B cell (primary cell): ENCODE results near the gene B3GNT7. TPM values are rescaled to one million over a fixed set of nuclear protein-coding genes. Genes with fewer than 3 reads are reported as not detected.
"Not testable (repeated sequence)": the region's sequence is repeated elsewhere in the genome, so short reads cannot be mapped to it uniquely, and the experiment has no call there.

Source experiments
- ATAC-seq: fragments of 200-7000 bp; cut with Tn5 transposase; one replicate; pipeline ENCODE4 v1.10.0; 2021; ENCODE audit warnings: low read depth, mild to moderate bottlenecking, moderate number of reproducible peaks, moderate library complexity
- CTCF ChIA-PET: fragments of 350-600 bp; sonication (Branson Sonifier 250); formaldehyde crosslinking; loops from one replicate; lab custom pipeline; 2021; ENCODE audit warnings: antibody characterized with exemption, inconsistent platforms; lab: Charles Lee
- POLR2A ChIA-PET: fragments of 350-600 bp; sonication (Branson Sonifier 250); formaldehyde crosslinking; loops from one replicate; lab custom pipeline; 2021; ENCODE audit warnings: antibody characterized with exemption; lab: Charles Lee
- DNase-seq: peaks from one replicate; pipeline ENCODE4 v3.0.0; 2013
- H2AFZ ChIP-seq: 2 replicates; pipeline ENCODE4 v1.6.1; 2012; ENCODE audit warnings: mild to moderate bottlenecking, low read depth, low read length; ENCODE audit not compliant: insufficient read depth, poor library complexity, severe bottlenecking
- H3K27ac ChIP-seq, 2 donors: 1 replicate in 1 of 2; 2 replicates in 1 of 2; pipeline ENCODE4 v1.5.1; 2012 to 2013; ENCODE audit warnings: low read length in 2 of 2, mild to moderate bottlenecking in 2 of 2, moderate library complexity in 1 of 2
- H3K27me3 ChIP-seq, 4 experiments: fragments of 200-600 bp in 1 of 4; sonication (generic) in 1 of 4; replicated peaks in 1 of 4; 1 replicate in 2 of 4; 2 replicates in 2 of 4; pipeline versions ENCODE4 v1.6.1 to v1.7.0; 2013 to 2016; ENCODE audit warnings: low read length in 3 of 4, mild to moderate bottlenecking in 2 of 4, mixed read lengths in 1 of 4, moderate library complexity in 1 of 4; ENCODE audit not compliant: insufficient read depth in 4 of 4, control insufficient read depth in 3 of 4; ENCODE audit errors: control extremely low read depth in 1 of 4
- H3K36me3 ChIP-seq, 2 experiments: replicated peaks in 1 of 2; 1 replicate in 1 of 2; 2 replicates in 1 of 2; pipeline versions ENCODE4 v1.6.1 to v1.7.1; 2013; ENCODE audit warnings: low read length in 1 of 2; ENCODE audit not compliant: insufficient read depth in 2 of 2, control insufficient read depth in 1 of 2; ENCODE audit errors: control extremely low read depth in 1 of 2, extremely low read depth in 1 of 2
- H3K4me1 ChIP-seq, 2 donors: fragments of 200-600 bp in 1 of 2; sonication (generic) in 1 of 2; 1 replicate in 1 of 2; 2 replicates in 1 of 2; pipeline versions ENCODE4 v1.5.1 to v1.6.1; 2013 to 2017; ENCODE audit warnings: low read length in 2 of 2; ENCODE audit not compliant: control insufficient read depth in 2 of 2, insufficient read depth in 2 of 2
- H3K4me2 ChIP-seq: replicated peaks from 2 replicates; pipeline ENCODE3; 2012; ENCODE audit warnings: mild to moderate bottlenecking, low read depth, low read length; ENCODE audit not compliant: poor library complexity, severe bottlenecking
- H3K4me3 ChIP-seq, 5 experiments: fragments of 200-600 bp in 1 of 5; sonication (generic) in 1 of 5; 1 replicate in 3 of 5; 2 replicates in 2 of 5; pipeline versions ENCODE4 v1.5.1 to v1.7.0; 2011 to 2016; ENCODE audit warnings: low read length in 4 of 5, mild to moderate bottlenecking in 4 of 5, low read depth in 2 of 5, control low read depth in 1 of 5, moderate library complexity in 1 of 5; ENCODE audit not compliant: insufficient read depth in 1 of 5; ENCODE audit errors: control extremely low read depth in 1 of 5, extremely low read depth in 1 of 5
- H3K79me2 ChIP-seq: fragments of 200-600 bp; sonication (generic); one replicate; pipeline ENCODE4 v1.6.0; 2016; ENCODE audit warnings: low read length; ENCODE audit not compliant: control insufficient read depth, insufficient read depth
- H3K9ac ChIP-seq: fragments of 200-600 bp; sonication (generic); 2 replicates; pipeline ENCODE4 v1.6.1; 2017; ENCODE audit warnings: mild to moderate bottlenecking, low read length, moderate library complexity
- H3K9me3 ChIP-seq, 3 donors: one replicate each; pipeline versions ENCODE4 v1.6.1 to v1.7.1; 2013; ENCODE audit warnings: low read length in 2 of 3; ENCODE audit not compliant: control insufficient read depth in 2 of 3, insufficient read depth in 1 of 3; ENCODE audit errors: control extremely low read depth in 1 of 3
- H4K20me1 ChIP-seq: 2 replicates; pipeline ENCODE4 v1.6.0; 2012; ENCODE audit warnings: mild to moderate bottlenecking, low read length; ENCODE audit not compliant: insufficient read depth, control insufficient read depth, poor library complexity, severe bottlenecking
- H3K27ac Mint-ChIP-seq: one replicate; pipeline ENCODE4 v1.8.0; 2021; ENCODE audit warnings: mixed read lengths
- H3K27me3 Mint-ChIP-seq: one replicate; pipeline ENCODE4 v1.8.0; 2021; ENCODE audit warnings: mixed read lengths
- H3K4me1 Mint-ChIP-seq: one replicate; pipeline ENCODE4 v1.8.0; 2021; ENCODE audit warnings: mixed read lengths
- H3K4me3 Mint-ChIP-seq: one replicate; pipeline ENCODE4 v1.8.0; 2021; ENCODE audit warnings: mixed read lengths
- H3K9me3 Mint-ChIP-seq: one replicate; pipeline ENCODE4 v1.8.0; 2022; ENCODE audit warnings: mixed read lengths; ENCODE audit not compliant: insufficient read depth
- WGBS: methylation state at CpG from one replicate; pipeline ENCODE4 v1.1.5; 2013; ENCODE audit warnings: missing lambda C conversion rate; ENCODE audit not compliant: insufficient coverage; 5-methylcytosine and 5-hydroxymethylcytosine counted together
- intact Hi-C: fragments of 100-400 bp; cut with micrococcal nuclease; formaldehyde crosslinking; loops from one replicate; pipeline ENCODE4 v1.10.0; 2022
- polyA plus RNA-seq: library from polyadenylated mRNA; depleted of rRNA; stranded (reverse); fragments of >200 nt; gene quantifications from 2 replicates; pipeline ENCODE4 v1.2.3, GENCODE V29; 2012
- total RNA-seq, 2 donors: library from RNA; stranded (reverse); fragments of 120-200 nt in 1 of 2; gene quantifications; 1 replicate in 1 of 2; 2 replicates in 1 of 2; pipeline versions ENCODE4 v1.2.3 to v1.2.4, GENCODE V29; 2013 to 2022

B3GNT7 gene
- total and polyA plus RNA-seq, 2 donors (not counting 1 experiment from before 2014, with no cell fraction given): 5.7 to 14.3 TPM

- H3K4me3 Mint-ChIP-seq, H3K9me3 Mint-ChIP-seq, H3K9ac ChIP-seq, H3K79me2 ChIP-seq, H3K27me3 Mint-ChIP-seq, H3K4me3 ChIP-seq, H3K27ac Mint-ChIP-seq, H3K4me2 ChIP-seq, H3K4me1 ChIP-seq, intact Hi-C loops, DNase-seq, ATAC-seq, H3K36me3 ChIP-seq, H3K27me3 ChIP-seq, H3K27ac ChIP-seq, H2AFZ ChIP-seq, H4K20me1 ChIP-seq, H3K9me3 ChIP-seq: not testable (repeated sequence)
- ChIA-PET POLR2A (interaction anchor here (0.6 kb wide), 1 partner anchor 61 kb away, joined by 3 read pairs; the partner anchor contains the start of gene NCL), CTCF (interaction anchor here (1.1 to 21.6 kb wide), 5 partner anchors 9 to 177 kb away, joined by 3 to 325 read pairs (median 57); partner anchors contain the start of gene B3GNT7)
- 79% methylated on average over 9 of the region's 14 CpGs for WGBS
- H3K4me1 Mint-ChIP-seq: peaks cover 24% of the 10 kb centered on the region
These were observed 8.1 kb downstream of the B3GNT7 start for GRCh38 chr2:231403421-231404182.

GRCh38 chr2:231404183-231404578 is 8.7 kb downstream of the B3GNT7 start:
- H4K20me1 ChIP-seq, ATAC-seq, H3K27me3 Mint-ChIP-seq, H3K4me3 Mint-ChIP-seq, H3K4me1 ChIP-seq, H3K27ac Mint-ChIP-seq, H3K27ac ChIP-seq, H3K4me2 ChIP-seq, H3K4me3 ChIP-seq, H2AFZ ChIP-seq, intact Hi-C loops, H3K79me2 ChIP-seq, H3K9me3 ChIP-seq, H3K9ac ChIP-seq, H3K27me3 ChIP-seq, H3K36me3 ChIP-seq, DNase-seq, H3K9me3 Mint-ChIP-seq: not testable (repeated sequence)
- peaks cover 24% of the 10 kb centered on the region for H3K4me1 Mint-ChIP-seq
- POLR2A ChIA-PET: interaction anchor here (1.7 kb wide), 1 partner anchor 10 kb away, joined by 8 read pairs; no protein-coding TSS in a partner anchor
- CTCF ChIA-PET: interaction anchor here (1.1 to 21.6 kb wide), 5 partner anchors 10 to 178 kb away, joined by 3 to 325 read pairs (median 57); partner anchors contain the start of gene B3GNT7
- 95% methylated on average over 13 of the region's 16 CpGs for WGBS
